Keratinocyte (primary cell): ENCODE data around the gene LMBR1.

Experiments used
- CTCF ChIP-seq, 3 experiments: IDR thresholded peaks in 1 of 3; conservative IDR thresholded peaks in 1 of 3; optimal IDR thresholded peaks in 1 of 3; 2 replicates in 2 of 3; 3 replicates in 1 of 3; pipeline versions ENCODE3 to v1.5.1; 2011; ENCODE audit warnings: low read length in 3 of 3, mild to moderate bottlenecking in 3 of 3, moderate library complexity in 2 of 3, control low read depth in 1 of 3, inconsistent platforms in 1 of 3; ENCODE audit not compliant: insufficient read depth in 2 of 3; ENCODE audit errors: extremely low read depth in 1 of 3
- EZH2 ChIP-seq: IDR thresholded peaks from one replicate; pipeline ENCODE4 v1.6.1; 2012; ENCODE audit warnings: inconsistent platforms, mild to moderate bottlenecking, low read length, moderate library complexity

GRCh38 chr7:156739596-156739995 is 153.4 kb downstream of the LMBR1 start:
- TF ChIP-seq CTCF (optimal IDR thresholded peaks at IDR 0.05 in 1 of 3, IDR thresholded peaks at IDR 0.05 in 1 of 3, conservative IDR thresholded peaks at IDR 0.05 in 1 of 3; ENCODE audit: extremely low read depth in 1 of 3, insufficient read depth in 2 of 3, low read length in 3 of 3), result no peak
- no peak for TF ChIP-seq EZH2
